Spleen (tissue), 11 donors: ENCODE results near the gene MMP25. TPM values are rescaled to one million over a fixed set of nuclear protein-coding genes. Genes with fewer than 3 reads are reported as not detected.
A peak's percentile ranks its signal among the peaks of the same experiment; 100 is the strongest.

Experiments used
- DNase-seq: peaks from one replicate; pipeline ENCODE4 v3.0.0-alpha.2; 2020
- H3K27ac ChIP-seq, 8 donors: fragments of 200-600 bp; sonication (generic) in 7 of 8; 1 replicate in 4 of 8; 2 replicates in 4 of 8; pipeline versions ENCODE4 v1.5.0 to v1.8.0; 2016 to 2021; ENCODE audit warnings: inconsistent platforms in 4 of 8, mild to moderate bottlenecking in 4 of 8, moderate library complexity in 1 of 8
- H3K27me3 ChIP-seq, 7 donors: fragments of 200-600 bp; sonication (generic) in 6 of 7; replicated peaks in 1 of 7; 1 replicate in 4 of 7; 2 replicates in 3 of 7; pipeline versions ENCODE4 v1.5.0 to v1.8.0; 2016 to 2021; ENCODE audit warnings: inconsistent platforms in 3 of 7, mild to moderate bottlenecking in 1 of 7
- H3K36me3 ChIP-seq, 6 donors: fragments of 200-600 bp; sonication (generic) in 5 of 6; 1 replicate in 4 of 6; 2 replicates in 2 of 6; pipeline versions ENCODE4 v1.5.0 to v1.8.0; 2016 to 2021; ENCODE audit warnings: inconsistent platforms in 2 of 6
- H3K4me1 ChIP-seq, 6 donors: fragments of 200-600 bp; sonication (generic) in 5 of 6; 1 replicate in 3 of 6; 2 replicates in 3 of 6; pipeline versions ENCODE4 v1.5.0 to v1.8.0; 2016 to 2021; ENCODE audit warnings: inconsistent platforms in 3 of 6
- H3K4me3 ChIP-seq, 8 donors: fragments of 200-600 bp; sonication (generic) in 7 of 8; 1 replicate in 4 of 8; 2 replicates in 4 of 8; pipeline versions ENCODE4 v1.5.0 to v1.8.0; 2016 to 2021; ENCODE audit warnings: inconsistent platforms in 4 of 8, mild to moderate bottlenecking in 4 of 8, moderate library complexity in 2 of 8
- H3K9me3 ChIP-seq, 8 donors: fragments of 200-600 bp; sonication (generic) in 7 of 8; 1 replicate in 4 of 8; 2 replicates in 4 of 8; pipeline versions ENCODE4 v1.5.0 to v1.8.0; 2016 to 2021; ENCODE audit warnings: inconsistent platforms in 4 of 8
- CTCF ChIP-seq, 11 experiments: fragments of 200-600 bp in 7 of 11; fragments of 450-650 bp in 4 of 11; sonication (generic) in 4 of 11; IDR thresholded peaks in 8 of 11; conservative IDR thresholded peaks in 3 of 11; 1 replicate in 7 of 11; 2 replicates in 4 of 11; pipeline versions ENCODE4 v1.4.0 to v1.8.0; 2016 to 2021; ENCODE audit warnings: antibody characterized with exemption in 11 of 11, inconsistent platforms in 4 of 11, mild to moderate bottlenecking in 1 of 11
- POLR2A ChIP-seq, 3 donors: fragments of 450-650 bp; IDR thresholded peaks; one replicate each; pipeline ENCODE4 v1.5.1; 2017; ENCODE audit warnings: antibody characterized with exemption in 3 of 3, mild to moderate bottlenecking in 1 of 3
- POLR2AphosphoS5 ChIP-seq, 3 donors: sonication (generic); formaldehyde crosslinking; IDR thresholded peaks; one replicate each; pipeline ENCODE4 v1.5.1; 2017; ENCODE audit warnings: antibody characterized with exemption in 3 of 3
- WGBS, 5 donors: extraction: QIAGEN DNeasy Blood & Tissue Kit in 3 of 5; methylation state at CpG; one replicate each; pipeline versions ENCODE4 v1.1.5 to v1.1.7; 2013 to 2018; 5-methylcytosine and 5-hydroxymethylcytosine counted together
- intact Hi-C: fragments of 100-400 bp; cut with DNase I; formaldehyde crosslinking; loops from one replicate; pipeline ENCODE4 v1.15.0; 2023; ENCODE audit warnings: low total_unique reads
- polyA plus RNA-seq, 3 donors: library from polyadenylated mRNA; stranded (reverse); fragments of 200-250 nt; gene quantifications; one replicate each; pipeline ENCODE4 v1.2.1, GENCODE V29; 2013
- total RNA-seq, 7 donors: library from RNA; depleted of rRNA in 3 of 7; stranded (reverse); fragments of >200 nt in 3 of 7; fragmentation: NEBNext Ultra II Directional in 4 of 7; extraction: Animal tissue kit (Norgen Biotek cat#: 25700) in 4 of 7; gene quantifications; one replicate each; pipeline versions ENCODE4 v1.1.0 to v1.2.1, GENCODE V29; 2016 to 2021
- donor health status: healthy with polysubstance abuse.
- donor health status: DM: no; HTN: no; CAD: no; lungs with moderate emphysema.
- donor health status: DM: no; HTN: no; CAD: no.
- donor health status: Bipolar disorder and iron deficiency.
- donor health status: healthy.
- donor health status: DM: no; HTN: no; CAD: no.
- donor health status: DM: yes; HTN: yes; CAD: no.

The MMP25 gene
- total and polyA plus RNA-seq, 10 donors = 2.7 to 282 (median 65.6) TPM

DNA sequence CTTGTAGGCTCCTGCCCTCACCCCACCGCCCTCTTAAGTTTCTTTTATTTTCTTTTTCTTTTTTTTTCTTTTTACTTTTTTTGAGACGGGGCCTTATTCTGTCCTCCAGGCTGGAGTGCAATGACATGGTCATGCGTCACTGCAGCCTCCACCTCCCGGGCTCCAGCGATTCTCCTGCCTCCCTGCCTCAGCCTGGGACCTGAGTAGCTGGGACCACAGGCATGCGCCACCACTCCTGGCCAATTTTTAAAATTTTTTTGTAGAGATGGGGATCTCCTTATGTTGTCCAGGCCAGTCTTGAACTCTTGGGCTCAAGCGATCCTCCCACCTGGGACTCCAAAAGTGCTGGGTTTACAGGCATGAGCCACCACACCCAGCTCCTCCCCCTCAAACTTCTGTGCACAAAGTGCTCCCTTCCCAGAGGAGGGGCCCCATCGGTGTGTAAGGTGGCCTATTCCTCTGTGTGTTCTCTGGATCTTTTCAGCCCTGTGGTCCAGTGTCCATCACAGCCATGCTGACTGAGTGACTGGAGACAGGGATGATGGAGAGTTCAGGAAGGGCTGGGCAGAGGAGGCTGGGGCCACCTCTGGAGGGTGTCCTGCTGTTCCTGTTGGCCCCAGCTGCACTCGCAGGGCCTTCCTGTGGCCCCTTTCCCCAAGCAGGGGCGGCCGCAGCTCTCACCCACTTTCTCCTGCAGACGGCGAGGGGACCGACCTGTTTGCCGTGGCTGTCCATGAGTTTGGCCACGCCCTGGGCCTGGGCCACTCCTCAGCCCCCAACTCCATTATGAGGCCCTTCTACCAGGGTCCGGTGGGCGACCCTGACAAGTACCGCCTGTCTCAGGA is 10.2 kb downstream of the MMP25 start:
- WGBS, 5 donors = 78 to 92% (median 85%) methylated on average over 17 to 19 of the region's 19 CpGs

DNA sequence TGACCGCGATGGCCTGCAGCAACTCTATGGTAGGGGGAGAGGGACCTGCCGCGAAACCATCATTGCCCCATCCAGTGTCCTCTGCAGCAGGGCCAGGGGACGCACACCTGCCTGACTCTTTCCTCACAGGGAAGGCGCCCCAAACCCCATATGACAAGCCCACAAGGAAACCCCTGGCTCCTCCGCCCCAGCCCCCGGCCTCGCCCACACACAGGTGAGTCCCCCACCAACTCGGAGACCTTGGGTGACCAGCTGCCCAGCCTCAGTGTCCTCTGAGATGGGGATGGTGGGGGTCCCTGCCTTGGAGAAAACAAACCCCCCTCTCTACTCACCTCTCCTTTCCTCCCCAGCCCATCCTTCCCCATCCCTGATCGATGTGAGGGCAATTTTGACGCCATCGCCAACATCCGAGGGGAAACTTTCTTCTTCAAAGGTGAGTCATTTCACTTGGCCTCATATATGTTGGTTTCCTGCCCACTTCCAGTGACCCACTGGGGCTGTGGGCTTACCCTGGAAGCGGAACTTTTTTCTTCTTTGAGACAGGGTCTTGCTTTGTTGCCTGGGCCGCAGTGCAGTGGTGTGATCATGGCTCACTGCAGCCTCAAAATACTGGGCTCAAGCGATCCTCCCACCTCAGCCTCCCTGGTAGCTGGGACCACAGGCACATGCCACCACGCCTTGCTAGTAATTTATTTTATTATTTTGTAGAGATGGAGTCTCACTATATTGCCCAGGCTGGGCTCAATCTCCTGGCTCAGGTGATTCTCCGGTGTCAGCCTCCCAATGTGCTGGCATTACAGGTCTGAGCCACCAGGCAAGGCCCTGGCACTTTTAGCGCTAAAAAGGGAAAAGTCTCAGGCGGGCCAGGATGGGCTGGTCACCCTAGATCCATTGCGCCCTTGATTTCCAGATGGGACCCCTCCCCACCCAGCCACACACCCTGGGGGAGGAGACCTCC is 11.1 kb downstream of the MMP25 start:
- H3K27me3 ChIP-seq = no peaks in the 10 kb centered on the region
- H3K4me1 ChIP-seq = peaks cover 21 to 87% (median 63%) of the 10 kb centered on the region in 6 donors
- H3K36me3 ChIP-seq = peaks cover 0 to 44% (median 0%) of the 10 kb centered on the region in 6 donors
- intact Hi-C loops = loop anchor here (5.0 to 10.0 kb wide), 2 partner anchors 70 to 107 kb away; no protein-coding TSS in a partner anchor
- 87 to 92% (median 91%) methylated on average over 21 to 22 of the region's 22 CpGs for WGBS, 5 donors
- H3K9me3 ChIP-seq = no peaks in the 10 kb centered on the region
- H3K4me3 ChIP-seq = peak overlapping the region; percentile 71 to 97 (median 80)
- DNase-seq = peak; percentile 80
- peak in 1 of 3 donors; percentile 31 for TF ChIP-seq POLR2AphosphoS5 (IDR thresholded peaks at IDR 0.05)
- TF ChIP-seq CTCF (IDR thresholded peaks at IDR 0.05 in 8 of 11, conservative IDR thresholded peaks at IDR 0.05 in 3 of 11) = no peak
- H3K27ac ChIP-seq = peak overlapping the region in 7 of 8 donors; percentile 86 to 96 (median 92)

More for the DNA sequence above, 10.2 kb downstream of the MMP25 start:
- Histone ChIP-seq H3K9me3 (no peaks in the 10 kb centered on the region), H3K4me3 (peak overlapping the region in 1 of 8 donors; percentile 13), H3K4me1 (peaks cover 21 to 85% (median 56%) of the 10 kb centered on the region in 6 donors), H3K27me3 (no peaks in the 10 kb centered on the region), H3K27ac (peak overlapping the region in 6 of 8 donors; percentile 15 to 96 (median 82)), H3K36me3 (peaks cover 0 to 44% (median 0%) of the 10 kb centered on the region in 6 donors)
- intact Hi-C loops = loop anchor here (5.0 to 10.0 kb wide), 2 partner anchors 71 to 108 kb away; no protein-coding TSS in a partner anchor
- TF ChIP-seq CTCF (IDR thresholded peaks at IDR 0.05 in 8 of 11, conservative IDR thresholded peaks at IDR 0.05 in 3 of 11) (no peak), POLR2A (IDR thresholded peaks at IDR 0.05) (no peak), POLR2AphosphoS5 (IDR thresholded peaks at IDR 0.05) (peak in 1 of 3 donors; percentile 50)
- peak; percentile 64 for DNase-seq

GRCh38 chr16:3058139-3059030 is 12.0 kb downstream of the MMP25 start:
- 7 to 11% (median 8%) methylated on average over 21 to 77 of the region's 77 CpGs for WGBS, 5 donors
- peak; percentile 91 for DNase-seq
- intact Hi-C loops = loop anchor here (5.0 to 10.0 kb wide), 2 partner anchors 69 to 106 kb away; no protein-coding TSS in a partner anchor

More at GRCh38 chr16:3058139-3059030, 12.0 kb downstream of the MMP25 start:
- Histone ChIP-seq H3K36me3 (peaks cover 0 to 44% (median 0%) of the 10 kb centered on the region in 6 donors), H3K9me3 (no peaks in the 10 kb centered on the region), H3K27me3 (no peaks in the 10 kb centered on the region), H3K4me1 (peaks cover 21 to 95% (median 63%) of the 10 kb centered on the region in 6 donors), H3K27ac (peak overlapping the region; percentile 86 to 96 (median 90)), H3K4me3 (peak overlapping the region; percentile 71 to 97 (median 80))
- TF ChIP-seq POLR2AphosphoS5 (IDR thresholded peaks at IDR 0.05) = peak in 2 of 3 donors; percentile 8 to 68
- TF ChIP-seq CTCF (IDR thresholded peaks at IDR 0.05 in 8 of 11, conservative IDR thresholded peaks at IDR 0.05 in 3 of 11) = peak in 1 of 11 experiments; percentile 10
- no peak for TF ChIP-seq POLR2A (IDR thresholded peaks at IDR 0.05)
